ENCODE measurements around the gene UBE2E3. TPM values are rescaled to one million over a fixed set of nuclear protein-coding genes. Genes with fewer than 3 reads are reported as not detected.
A peak's percentile ranks its signal among the peaks of the same experiment; 100 is the strongest.

Gene UBE2E3
- total RNA-seq, 1 donor: 172 TPM

DNA sequence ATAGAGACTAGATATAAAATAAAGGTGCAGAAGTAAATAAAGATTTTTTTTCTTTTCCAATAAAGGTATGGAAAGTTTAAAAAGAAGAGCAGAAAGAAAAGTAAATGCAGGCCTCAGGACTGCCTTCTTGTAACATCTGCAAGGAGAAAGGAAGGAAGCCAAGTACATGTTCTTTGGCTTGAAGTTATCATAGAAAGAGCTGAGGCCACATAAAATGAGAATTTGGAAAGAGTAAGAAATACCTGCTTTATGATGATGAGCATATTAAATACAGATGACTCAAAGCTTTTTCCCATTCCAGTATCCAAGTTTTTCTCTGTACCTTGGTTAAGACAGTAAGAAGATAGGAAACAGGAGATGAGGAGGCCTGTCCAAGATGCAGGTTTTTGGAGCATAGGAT, 25.3 kb upstream of the UBE2E3 start:
- no peak for TF ChIP-seq CTCF (IDR thresholded peaks at IDR 0.05; ENCODE audit: insufficient read depth, low read length)
- no peak for DNase-seq (ENCODE audit: low read depth)
- no peak overlapping the region for H3K4me3 ChIP-seq (ENCODE audit: low read depth, low read length)

DNA sequence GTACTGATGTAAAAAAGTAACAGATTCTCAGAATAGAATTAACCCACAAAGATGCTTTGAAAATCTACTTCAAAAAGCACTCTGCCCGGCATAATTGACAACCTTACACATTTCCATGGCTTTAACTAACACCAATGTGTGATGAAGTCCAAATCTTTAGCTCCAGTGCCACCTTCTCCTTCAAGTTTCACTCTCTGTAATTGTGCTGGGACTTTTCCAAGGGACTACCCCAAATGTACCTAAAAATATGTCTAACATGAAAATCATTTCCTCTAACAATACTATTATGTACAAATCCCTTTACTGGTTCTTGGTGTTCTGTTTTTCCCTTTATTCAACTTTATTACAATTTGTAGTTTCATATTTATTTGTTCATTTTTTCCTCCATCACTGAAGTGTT, 20.6 kb upstream of the UBE2E3 start:
- H3K4me3 ChIP-seq (ENCODE audit: low read depth, low read length): no peak overlapping the region
- no peak for TF ChIP-seq CTCF (IDR thresholded peaks at IDR 0.05; ENCODE audit: insufficient read depth, low read length)
- DNase-seq (ENCODE audit: low read depth): no peak

DNA sequence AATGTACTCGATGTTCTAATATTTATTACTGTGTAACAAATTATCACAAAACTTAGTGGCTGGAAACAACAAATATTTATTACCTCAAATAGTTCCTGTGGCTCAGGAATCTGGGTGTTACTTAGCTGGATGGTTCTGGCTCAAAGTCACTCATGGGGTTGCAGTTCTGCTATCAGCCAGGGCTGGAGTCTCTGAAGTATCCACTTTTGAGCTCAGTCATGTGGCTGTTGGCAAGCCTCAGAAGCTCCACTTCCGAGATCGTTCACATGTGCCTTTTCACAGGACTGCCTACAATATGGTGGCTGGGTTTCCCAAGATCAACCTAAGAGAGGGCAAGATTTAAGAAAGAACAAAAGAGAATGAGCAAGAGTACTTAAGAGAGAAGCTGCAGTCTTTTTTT, 19.4 kb upstream of the UBE2E3 start:
- no peak for TF ChIP-seq CTCF (IDR thresholded peaks at IDR 0.05; ENCODE audit: insufficient read depth, low read length)
- H3K4me3 ChIP-seq (ENCODE audit: low read depth, low read length): no peak overlapping the region

DNA sequence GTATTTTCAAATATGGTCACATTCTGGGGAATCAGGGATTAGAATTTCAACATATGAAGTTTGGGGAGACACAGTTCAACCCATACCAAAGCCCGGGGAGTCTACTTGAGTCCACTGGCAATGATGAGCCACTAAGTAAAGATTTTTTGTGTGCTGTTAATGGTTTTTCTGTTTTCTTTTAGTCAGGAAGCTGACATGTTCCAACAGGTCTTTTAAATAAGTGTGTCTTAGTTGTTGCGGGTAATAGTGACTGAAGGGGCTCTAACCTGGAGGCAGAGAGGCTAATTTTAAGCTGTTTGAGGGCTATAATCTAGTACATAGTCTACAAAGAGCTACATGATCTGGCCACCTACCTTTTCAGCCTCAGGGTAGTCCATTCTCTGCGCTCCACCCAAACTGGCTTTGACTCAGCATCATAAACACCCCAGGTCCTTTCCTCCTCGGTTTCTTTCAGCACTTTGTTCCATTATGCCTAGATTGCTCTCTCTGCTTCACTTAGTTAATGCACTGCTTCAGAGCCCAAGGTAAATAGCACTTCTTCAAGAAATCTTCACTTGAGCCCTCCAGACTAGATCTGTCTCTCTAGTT, 17.6 kb upstream of the UBE2E3 start:
- TF ChIP-seq CTCF (IDR thresholded peaks at IDR 0.05; ENCODE audit: insufficient read depth, low read length): no peak
- no peak for DNase-seq (ENCODE audit: low read depth)
- no peak overlapping the region for H3K4me3 ChIP-seq (ENCODE audit: low read depth, low read length)

More for the DNA sequence above, 19.4 kb upstream of the UBE2E3 start:
- no peak for DNase-seq (ENCODE audit: low read depth)

GRCh38 chr2:180966378-180966777, 14.0 kb upstream of the UBE2E3 start:
- DNase-seq (ENCODE audit: low read depth): no peak
- no peak for TF ChIP-seq CTCF (IDR thresholded peaks at IDR 0.05; ENCODE audit: insufficient read depth, low read length)

DNA sequence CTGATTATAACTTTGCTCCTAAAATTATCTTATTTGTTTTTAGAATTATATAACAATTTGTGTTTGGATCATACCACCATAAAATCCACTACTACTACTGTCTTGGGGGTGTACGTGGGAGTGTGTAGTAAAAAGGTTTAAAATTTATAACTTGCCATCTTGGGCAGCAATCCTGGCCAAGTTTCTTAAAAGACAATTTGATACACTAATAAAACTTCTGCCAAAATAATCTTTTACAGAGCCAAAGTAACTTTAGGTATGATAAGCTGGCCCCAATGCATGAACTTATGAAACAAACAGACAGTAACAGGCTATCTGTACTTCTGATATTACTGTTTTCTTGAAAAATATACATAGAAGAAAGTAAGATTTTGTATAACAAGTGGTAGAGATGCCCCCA, 11.3 kb upstream of the UBE2E3 start:
- H3K4me3 ChIP-seq (ENCODE audit: low read depth, low read length): no peak overlapping the region
- peak; percentile 35 for DNase-seq (ENCODE audit: low read depth)
- no peak for TF ChIP-seq CTCF (IDR thresholded peaks at IDR 0.05; ENCODE audit: insufficient read depth, low read length)

More at GRCh38 chr2:180966378-180966777, 14.0 kb upstream of the UBE2E3 start:
- H3K4me3 ChIP-seq (ENCODE audit: low read depth, low read length): no peak overlapping the region

GRCh38 chr2:180970016-180970415, 10.4 kb upstream of the UBE2E3 start:
- H3K4me3 ChIP-seq (ENCODE audit: low read depth, low read length): no peak overlapping the region
- no peak for DNase-seq (ENCODE audit: low read depth)
- TF ChIP-seq CTCF (IDR thresholded peaks at IDR 0.05; ENCODE audit: insufficient read depth, low read length): no peak
